Activated gamma-delta T cell treated with Interleukin-2 at 50 U/mL for 16 hours (primary cell): ENCODE measurements around the gene MYORG.
"Not testable (repeated sequence)": the region's sequence is repeated elsewhere in the genome, so short reads cannot be mapped to it uniquely, and the experiment has no call there.

ENCODE experiments used
- DNase-seq: peaks from one replicate; pipeline ENCODE4 v3.0.0-alpha.2; 2020

Gene MYORG

GRCh38 chr9:34384368-34385165 is 7.9 kb upstream of the MYORG start:
- no peak for DNase-seq

GRCh38 chr9:34383904-34384303 is 7.2 kb upstream of the MYORG start:
- DNase-seq = no peak

DNA sequence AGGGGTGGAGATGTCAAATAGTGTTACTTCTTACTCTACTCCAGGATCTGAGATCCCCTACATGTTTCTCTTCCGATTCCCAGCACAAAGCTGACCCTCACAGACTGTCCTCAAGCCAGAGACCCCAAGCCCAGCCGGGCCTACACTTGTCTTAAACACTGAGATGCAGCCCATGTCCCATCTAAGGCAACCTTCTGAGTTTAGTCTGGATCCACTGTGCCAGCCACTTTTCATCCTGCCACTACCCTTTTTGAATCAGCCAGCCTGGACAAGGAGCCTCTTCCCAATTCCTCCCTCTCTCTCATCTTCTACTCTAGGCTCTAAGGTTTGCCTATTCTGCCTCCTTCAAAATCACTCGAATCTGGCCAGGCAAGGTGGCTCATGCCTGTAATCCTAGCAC is 6.2 kb upstream of the MYORG start:
- no peak for DNase-seq

DNA sequence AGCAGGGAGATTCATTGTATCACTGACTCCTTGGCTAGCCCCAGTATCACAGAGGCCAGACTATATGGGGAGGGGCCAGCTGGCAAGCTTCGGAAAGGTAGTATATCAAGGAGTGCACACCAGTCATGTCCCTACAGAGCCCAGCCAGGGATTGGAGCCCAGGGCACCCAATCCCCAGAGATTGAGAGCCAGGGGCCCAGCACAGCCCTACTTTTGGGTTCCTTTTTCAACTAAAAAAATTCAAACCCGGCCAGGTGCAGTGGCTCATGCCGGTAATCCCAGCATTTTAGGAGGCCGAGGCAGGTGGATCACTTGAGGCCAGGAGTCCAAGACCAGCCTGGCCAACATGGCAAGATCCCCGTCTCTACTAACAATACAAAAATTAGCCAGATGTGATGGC is 5.4 kb upstream of the MYORG start:
- no peak for DNase-seq

GRCh38 chr9:34381323-34381722 is 4.6 kb upstream of the MYORG start:
- DNase-seq = no peak

GRCh38 chr9:34380511-34381315 is 4.0 kb upstream of the MYORG start:
- DNase-seq = peak; percentile 72

DNA sequence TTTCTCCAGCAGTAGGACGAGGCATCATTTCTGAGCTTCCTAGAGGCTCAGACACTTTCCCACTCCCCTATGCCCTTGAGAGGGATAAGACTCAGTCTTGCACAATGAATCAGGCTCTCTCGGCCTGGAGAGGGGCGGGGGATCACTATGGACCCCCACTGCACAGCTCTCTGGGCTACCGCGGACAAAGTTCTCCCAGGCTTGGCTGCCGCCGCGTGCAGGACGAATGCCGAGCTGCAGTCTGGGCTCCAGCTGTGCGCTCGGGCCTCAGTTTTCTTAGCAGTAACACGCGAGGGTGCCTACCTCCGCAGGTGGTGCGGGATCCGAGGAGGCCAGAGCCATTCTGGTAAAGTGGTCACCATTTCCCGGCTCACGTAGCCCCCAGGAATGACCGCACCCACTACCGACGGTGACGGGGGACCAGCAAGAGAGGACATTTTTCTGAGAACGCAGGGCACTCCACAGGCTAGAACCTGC is 3.4 kb upstream of the MYORG start:
- no peak for DNase-seq

DNA sequence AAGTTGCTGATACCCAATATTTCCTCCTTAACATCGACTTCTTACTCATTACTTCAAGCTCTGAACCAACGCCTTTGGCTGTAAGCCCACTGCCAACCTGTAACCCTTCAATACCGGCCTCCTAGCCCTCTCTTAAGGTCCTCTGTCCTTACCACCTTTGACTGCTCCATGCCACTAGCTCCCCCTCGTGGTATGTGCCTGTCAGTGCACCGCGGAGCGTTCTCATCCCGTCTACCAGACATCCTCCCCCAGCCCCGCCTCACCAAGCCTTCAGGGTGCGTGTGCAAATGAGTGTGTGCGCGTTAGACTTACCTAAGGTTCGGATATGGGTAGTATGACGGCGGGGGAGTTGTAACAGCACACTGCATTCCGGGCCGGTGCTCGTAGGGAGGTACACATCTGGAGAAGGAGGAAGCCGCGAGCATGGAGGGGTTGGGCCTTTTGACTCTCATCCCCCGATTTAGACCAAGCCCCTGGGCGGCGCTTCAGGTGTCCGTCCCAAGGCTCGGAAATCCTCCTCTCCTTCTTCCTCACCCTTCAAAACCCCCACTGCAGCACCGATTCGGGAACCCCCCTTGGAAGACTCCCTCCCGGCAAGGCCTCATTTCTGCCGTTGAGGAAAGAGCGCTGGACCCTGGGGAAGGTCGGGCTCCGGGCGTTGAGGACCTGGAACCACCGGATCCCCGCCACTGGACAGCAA is 2.8 kb upstream of the MYORG start:
- DNase-seq = peak; percentile 89

- DNase-seq = no peak
Measured at GRCh38 chr9:34378376-34379060, 1.8 kb upstream of the MYORG start.

- no peak for DNase-seq
Measured at GRCh38 chr9:34377404-34377746, 677 bp upstream of the MYORG start.

DNA sequence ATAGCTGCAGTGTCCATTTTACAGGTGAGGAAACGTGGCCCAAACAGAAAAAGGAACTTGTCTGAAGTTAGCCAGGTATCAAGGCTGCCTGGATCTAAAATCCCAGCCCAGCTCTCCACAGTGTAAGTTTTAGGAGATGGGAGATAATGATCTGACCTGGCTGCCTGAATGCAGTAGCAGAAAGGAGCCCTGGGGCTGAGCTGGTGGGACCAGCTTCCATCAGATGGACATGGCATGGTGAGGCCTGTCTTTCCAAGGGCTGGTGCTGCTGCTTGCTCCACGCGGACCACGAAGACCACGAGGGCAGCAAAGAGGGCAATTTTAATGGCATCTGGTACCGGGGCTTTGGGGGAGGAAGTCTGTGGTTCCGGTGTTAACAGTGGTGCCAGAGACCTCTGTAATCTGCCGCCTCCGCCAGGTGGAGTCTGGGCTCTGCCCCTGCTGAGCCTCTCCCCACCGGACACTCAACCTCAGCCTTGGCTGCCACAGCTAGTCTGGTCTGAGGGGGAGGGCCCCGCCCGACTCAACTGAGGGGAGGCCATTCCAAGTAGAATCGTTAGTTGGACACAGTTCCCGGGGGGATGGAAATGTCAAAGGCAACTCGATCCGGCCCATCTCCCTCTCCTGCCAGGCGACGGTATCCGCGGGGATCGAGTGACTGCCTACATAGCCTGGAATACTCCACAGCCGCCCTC is 650 bp downstream of the MYORG start:
- DNase-seq = peak; percentile 59

DNA sequence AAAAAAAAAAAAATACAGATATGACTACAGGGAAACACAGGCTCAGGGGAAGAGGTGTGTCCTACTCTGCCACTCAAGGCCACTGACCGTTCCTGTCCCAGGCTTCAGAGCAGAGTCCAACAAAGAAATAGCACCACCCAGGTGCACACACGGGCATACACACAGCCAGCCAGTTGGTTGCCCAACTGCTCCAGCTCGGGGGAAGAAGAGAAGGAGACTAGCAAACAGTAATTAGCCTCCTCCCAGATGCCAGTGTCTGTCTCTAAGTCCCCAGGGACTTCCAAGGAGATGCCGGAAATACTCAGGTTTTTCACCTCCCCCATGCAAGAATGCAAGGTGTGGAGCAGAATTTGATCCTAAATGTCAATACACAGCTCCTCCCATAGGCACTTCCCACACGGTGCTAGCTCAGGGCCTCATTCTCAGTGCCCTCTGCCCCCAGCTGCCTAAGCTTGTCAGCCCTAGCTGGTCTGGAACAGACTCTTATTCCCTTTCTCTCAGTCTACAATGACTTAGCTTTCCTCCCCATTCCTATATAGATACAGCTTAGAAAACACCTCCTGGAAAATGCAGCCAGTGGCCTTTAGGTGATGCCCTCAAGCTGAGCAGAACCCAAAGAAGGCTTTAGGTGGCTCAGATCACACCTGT is 1.7 kb downstream of the MYORG start:
- DNase-seq = no peak

DNA sequence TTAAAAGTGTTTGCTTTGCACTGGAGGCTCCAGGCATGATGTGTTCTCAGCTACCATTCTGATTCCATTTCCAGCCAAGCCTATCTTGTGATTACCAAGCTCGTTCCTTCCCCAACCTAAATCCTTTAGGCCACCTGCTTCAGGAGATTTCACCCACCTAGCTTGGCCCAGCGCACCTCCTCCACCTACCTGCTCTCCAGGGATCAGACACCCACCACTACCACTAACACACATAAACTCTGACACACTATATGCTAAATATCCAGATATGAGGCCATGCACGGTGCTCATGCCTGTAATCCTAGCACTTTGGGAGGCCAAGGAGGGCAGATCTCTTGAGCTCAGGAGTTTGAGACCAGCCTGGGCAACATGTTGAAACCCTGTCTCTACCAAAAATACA is 2.4 kb downstream of the MYORG start:
- DNase-seq = no peak

DNA sequence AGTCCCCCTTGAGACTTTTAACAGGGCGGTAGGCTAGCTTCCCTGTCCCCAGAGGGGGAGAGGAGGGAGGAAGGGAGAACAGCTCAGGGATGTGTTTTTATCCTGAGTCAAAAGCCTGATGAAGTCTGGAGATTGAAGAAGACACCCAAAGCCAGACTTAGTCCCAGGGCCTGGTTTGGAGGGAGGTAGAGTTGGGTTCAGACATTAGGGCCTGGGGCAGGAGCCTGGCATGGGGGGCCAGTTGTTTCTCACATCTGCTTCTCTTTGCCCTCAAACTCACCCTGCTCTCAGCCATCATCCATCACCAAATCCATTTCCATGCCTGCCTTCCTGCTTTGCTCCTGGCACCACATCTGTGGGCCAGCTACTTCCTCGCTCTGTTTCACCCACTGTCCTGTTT is 2.9 kb downstream of the MYORG start:
- no peak for DNase-seq

DNA sequence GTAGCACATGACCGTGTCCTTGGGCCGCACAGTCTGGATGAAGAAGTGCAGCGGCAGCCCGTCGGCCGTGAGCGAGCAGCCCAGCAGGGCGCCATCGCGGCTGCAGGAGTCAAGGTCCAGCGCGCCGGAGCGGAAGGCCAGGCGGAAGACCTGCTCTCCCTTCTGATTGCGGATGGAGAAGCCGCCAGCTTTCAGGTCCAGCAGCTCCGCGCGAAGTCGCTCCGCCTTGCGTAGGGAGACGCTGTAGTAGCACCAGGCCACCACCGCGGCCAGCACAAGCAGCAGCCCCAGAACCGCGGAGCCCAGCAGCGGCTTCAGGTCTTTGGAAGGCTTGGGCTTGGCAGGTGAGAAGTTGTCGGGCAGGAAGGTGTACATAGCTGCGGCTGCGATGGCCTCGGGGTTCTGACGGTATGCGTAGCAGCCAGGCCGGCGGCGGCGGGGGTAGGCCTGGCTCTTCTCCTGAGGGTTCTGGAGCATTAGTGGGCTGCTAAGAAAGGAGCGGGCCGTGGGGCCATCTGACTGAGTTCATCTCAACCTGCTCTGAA is 4.2 kb downstream of the MYORG start:
- DNase-seq = no peak

DNA sequence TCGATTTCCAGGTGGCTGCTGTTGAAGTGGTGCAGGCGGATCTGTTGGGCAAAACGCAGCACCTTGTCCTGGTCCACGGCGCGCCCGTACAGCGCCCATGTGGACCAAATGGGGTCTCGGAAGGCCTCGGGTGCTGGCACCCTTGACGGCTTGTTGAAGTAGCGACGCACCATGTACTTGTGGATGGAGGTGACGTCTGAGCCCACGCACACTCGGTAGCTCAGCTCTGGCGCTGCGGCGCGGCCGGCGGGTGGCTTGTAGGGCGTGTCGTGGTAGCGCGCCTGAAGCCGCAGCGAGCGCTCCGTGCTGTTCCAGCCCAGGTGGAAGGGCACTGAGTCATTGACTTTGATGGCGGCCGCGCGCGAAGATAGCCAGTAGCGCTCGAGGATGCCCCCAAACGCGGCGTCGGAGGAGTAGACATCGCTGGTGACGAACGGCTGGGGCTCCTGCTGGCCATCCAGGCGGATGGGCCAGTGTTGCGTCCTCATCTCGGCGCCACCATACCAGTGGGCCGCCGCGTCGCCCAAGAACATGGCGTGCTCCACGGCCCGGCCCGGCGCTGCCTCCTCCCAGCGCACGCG is 4.7 kb downstream of the MYORG start:
- no peak for DNase-seq

- no peak for DNase-seq
Measured at GRCh38 chr9:34370970-34371880, 5.5 kb downstream of the MYORG start.

GRCh38 chr9:34370335-34370969 is 6.2 kb downstream of the MYORG start:
- DNase-seq = no peak

DNA sequence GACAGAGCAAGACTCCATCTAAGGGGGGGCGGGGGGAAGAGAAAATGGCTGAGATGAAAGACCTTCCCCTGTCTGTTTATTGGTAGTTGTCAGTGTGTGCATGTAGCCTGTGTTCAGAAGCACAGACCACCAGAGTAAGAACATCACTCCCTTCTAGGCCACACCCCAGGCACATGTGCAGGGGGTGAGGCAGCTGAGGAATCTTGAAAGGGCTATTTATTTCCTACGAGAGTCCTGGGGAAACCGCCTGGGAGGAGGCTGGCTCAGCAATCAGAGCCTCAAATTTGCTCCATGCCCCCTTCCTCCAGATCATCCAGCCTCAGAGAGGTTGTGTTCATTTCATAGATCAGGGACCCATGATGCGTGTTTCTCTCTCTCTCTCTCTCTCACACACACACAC is 7.1 kb downstream of the MYORG start:
- DNase-seq = no peak

GRCh38 chr9:34368796-34369195 is 7.9 kb downstream of the MYORG start:
- not testable (repeated sequence) for DNase-seq
